Measurements from ENCODE around the gene KCNE1.
"Not testable (repeated sequence)": the region's sequence is repeated elsewhere in the genome, so short reads cannot be mapped to it uniquely, and the experiment has no call there.

Gene KCNE1

DNA sequence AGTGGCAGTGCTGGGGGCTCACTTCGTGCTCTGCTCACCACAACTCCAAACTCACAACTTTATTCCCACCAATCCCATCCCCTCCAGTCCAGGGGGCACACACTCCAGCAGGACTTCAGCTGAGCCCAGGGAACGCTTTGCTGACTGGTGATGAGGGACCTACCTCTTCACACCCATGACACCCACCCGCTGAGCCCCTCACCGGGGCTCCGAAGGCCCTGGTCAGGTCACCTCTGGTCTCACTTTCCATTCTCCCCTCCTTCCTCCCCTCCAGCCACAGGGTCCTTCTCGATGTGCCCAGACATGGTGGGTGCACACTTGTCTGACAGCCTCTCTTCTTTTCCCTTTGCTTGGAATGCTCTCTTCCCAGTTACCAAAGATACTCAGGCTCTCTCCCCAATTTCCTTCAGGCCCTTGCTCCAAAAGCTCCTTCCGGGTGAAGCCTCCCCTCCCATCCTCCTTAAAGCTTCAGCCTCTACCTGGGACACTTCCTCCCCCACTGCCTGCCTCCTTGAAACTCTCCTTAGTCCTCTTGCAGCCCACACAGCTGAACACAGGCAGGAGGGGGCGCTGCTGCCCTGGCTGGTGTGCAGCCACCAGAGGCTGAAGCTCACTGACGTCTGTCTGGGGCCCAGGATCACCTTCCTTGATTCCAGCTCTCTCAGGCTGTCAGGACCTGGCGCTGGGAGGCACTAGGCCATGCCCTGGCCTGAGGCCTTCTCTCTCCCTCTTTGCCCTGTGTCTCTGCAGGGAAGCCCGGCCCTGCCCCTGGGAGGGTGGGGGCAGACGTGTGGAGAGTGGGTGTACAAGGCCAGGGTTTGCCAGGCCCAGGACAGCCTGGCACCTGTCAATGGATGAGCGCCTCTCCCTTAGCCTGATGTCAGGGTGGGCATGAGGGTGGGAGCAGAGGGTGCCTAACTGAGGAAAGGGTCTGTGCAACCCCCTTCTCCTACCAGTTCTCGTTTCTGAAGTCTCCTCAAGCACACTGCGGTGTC, 1.6 kb downstream of the KCNE1 start:
- peak; percentile 21 to 24 for DNase-seq

DNA sequence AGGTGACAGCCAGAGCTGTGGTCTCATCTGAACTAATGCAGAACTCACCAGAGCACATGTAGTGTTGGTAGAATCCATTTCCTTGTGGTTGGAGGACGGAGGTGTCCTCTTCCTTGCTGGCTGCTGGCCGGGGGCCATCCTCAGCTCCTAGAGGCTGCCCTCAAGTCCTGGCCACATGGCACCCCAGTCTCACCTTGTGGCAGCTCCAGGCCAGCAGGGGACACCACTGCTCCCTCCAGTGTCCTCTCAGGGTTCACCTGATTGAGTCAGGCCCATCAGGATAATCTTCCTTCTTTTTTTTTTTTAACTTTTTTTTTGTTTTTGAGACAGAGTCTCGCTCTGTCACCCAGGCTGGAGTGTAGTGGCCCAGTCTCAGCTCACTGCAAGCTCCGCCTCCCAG, 2.9 kb downstream of the KCNE1 start:
- no peak for DNase-seq

GRCh38 chr21:34504595-34504994, 7.4 kb downstream of the KCNE1 start:
- no peak for DNase-seq

- no peak for DNase-seq
Measured at GRCh38 chr21:34502480-34503106, 9.4 kb downstream of the KCNE1 start.

- no peak for DNase-seq
Measured at GRCh38 chr21:34501716-34502115, 10.3 kb downstream of the KCNE1 start.

DNA sequence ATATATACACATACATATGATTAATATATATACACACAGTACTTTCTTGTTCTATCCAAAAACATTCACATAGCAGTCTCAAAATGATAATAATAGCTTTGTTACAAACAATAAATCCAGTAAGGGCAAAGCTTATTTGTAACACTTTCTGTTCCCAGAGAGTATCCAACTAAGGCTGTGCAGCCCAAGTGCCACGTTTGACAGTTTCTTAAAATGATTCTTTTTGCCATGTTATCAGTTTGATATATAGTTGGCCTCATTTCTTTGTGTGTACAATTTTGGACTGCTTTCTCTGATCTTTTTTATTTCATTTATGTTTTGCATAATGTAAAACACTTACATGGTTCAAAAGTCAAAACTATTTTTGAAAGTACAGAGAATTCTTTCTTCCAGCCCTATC, 11.8 kb downstream of the KCNE1 start:
- DNase-seq: no peak

DNA sequence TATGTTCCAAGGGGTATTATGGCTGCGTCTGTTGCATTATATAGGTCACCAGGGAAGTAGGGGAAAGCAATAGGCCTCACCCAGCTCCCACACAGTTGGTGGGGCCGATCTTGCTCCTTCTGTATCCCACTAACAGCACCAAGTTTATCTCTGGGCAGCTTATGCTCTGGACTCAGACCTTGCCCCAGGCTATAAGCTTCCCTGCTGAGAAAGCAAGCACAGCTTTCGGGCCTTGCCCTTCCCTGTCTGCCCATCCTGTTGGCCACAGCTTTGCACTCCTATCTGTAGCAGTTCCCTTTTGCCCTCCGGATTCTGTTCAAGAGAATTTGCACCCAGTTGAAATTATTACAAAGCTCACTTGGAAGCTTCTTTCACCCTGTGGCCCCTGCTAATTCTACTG, 12.9 kb downstream of the KCNE1 start:
- no peak for DNase-seq

DNA sequence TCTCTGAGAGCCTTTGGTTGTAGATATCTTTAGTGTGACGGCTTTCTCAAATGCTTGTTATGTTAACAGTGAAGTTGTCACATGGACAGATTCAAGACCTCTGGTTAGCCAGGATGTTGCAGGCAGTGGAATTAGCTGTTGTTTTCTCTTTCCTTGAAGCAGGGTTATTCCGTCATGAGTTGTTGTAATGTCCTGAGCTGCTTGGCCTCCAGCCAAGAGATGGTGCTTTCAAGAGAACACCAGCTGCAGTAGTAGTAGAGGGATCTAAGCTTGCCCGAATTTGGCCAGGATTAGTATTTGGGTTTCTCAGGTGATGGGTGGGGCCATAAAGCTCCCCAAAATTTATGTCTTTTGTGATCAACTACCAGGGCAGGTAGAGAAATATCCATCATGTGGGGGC, 13.4 kb downstream of the KCNE1 start:
- DNase-seq: no peak

GRCh38 chr21:34483854-34484253, 28.2 kb downstream of the KCNE1 start:
- not testable (repeated sequence) for DNase-seq

DNA sequence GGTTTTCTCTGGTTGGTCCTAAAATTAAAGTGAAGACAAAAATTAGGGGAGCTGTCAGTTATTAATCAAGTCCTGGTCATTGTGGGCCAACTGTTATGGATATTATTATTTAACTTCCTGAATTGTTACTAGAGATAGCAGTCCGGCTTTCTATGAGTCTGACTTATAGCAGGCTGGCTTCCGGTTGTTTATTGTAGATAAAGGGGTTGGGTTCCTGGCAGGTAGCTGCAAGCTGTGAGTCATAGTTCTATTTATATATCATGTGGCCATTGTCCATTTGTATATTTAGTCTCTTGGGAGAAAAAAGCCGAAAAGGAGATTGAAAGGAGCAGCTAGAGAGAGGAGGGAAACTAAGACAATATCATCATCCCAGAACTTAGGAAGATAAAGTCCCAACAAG, 28.6 kb downstream of the KCNE1 start:
- not testable (repeated sequence) for DNase-seq

DNA sequence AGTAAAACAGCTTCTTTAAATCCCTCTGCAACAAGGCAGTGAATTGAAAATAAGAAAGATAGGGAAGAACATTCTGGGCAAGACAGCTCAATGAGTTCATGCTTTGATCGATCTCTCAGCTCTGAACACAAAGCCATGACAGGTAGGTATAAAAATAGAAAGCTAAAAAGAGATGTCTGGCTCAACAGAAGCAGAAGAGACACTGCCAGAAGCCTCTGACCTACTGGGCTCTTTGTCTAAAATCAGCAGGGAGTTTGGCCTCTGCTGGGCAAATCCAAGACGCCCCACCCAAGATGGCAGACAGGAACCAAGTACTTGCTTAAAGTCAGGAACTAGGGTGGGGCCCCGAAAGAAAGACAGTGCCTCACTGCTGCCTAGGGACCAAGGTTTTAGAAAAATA, 44.7 kb downstream of the KCNE1 start:
- DNase-seq: not testable (repeated sequence)

DNA sequence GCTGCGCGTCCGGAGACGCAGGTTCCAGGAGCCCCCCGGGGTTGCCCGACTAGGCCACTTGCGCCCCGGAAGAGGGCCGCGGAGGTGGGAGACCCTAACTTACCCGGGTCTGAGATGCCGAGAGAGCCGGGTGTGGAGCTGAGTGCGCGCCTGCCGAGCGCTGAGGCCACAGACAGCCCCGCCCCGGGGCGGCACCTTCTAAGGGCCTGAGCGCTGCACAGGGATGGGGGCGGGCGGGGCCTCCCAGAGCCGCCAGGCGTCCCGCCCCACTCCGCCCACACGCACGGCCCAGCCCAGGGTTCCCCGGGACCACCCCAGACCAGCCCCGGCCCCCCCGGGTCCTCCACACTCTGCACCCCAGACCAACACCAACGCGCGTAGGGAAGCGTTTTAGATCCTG, 52.6 kb downstream of the KCNE1 start:
- DNase-seq: not testable (repeated sequence)

- not testable (repeated sequence) for DNase-seq
Measured at GRCh38 chr21:34458266-34458665, 53.7 kb downstream of the KCNE1 start.

DNA sequence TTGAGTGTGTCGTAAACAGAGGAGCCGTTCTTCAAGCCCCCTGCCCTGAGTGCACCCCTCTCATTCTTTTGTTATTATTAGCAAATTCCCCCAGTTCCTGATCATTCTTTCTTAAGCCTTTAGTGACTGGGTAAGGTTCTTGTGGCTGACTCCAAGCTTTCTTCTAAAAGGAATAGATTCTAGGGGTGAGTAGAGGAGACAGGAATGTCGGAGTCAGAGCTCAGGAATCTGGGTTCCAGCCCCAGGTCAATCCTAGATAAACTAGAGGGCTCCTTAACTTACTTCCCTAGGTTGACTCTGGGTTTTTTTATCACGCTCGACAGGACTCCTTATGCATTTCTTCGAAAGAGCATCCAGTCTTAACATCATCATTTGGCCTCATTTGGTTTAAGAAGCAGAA, 55.8 kb downstream of the KCNE1 start:
- DNase-seq: not testable (repeated sequence)

DNA sequence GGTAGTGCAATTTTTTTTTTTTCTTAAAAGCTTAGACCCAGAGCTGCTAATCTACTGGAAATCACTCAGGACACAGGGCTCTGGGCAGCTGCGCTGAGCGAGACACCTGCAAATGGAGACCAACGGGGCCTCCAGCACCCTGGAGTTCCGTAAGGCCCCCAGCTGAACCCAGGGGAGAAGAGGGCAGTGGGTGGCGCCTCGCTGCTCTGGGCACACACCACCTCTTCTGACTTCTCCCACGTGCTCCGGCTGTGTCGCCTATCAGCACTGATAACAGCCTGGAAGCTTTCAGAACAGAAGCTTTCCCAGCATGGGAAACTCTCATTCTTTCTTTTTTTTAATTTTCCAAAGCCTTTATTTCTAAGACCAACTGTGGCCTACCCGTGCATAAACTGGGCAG, 56.4 kb downstream of the KCNE1 start:
- DNase-seq: not testable (repeated sequence)

DNA sequence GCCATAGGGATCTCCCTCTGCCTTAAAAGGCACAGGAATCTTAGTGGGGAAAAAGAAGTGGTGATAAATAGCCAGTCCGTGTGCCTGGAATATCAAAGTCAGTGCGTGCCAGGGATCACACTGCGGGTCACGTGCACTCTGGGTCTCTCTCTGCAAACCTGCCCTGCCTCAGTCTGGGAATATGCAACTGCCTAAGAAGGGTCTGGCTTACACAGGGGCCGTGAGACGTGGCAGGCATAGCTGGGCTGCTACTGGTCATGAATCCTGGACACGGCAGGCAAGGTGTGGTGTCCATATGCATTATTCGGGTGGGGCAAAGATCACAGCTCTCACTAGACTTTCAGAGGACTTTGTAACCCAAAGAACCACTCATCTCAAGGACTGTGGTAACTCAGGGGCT, 65.0 kb downstream of the KCNE1 start:
- DNase-seq: not testable (repeated sequence)

GRCh38 chr21:34443486-34443885, 68.5 kb downstream of the KCNE1 start:
- DNase-seq: not testable (repeated sequence)

GRCh38 chr21:34429710-34430109, 82.3 kb downstream of the KCNE1 start:
- not testable (repeated sequence) for DNase-seq

- not testable (repeated sequence) for DNase-seq
Measured at GRCh38 chr21:34428441-34428840, 83.6 kb downstream of the KCNE1 start.

DNA sequence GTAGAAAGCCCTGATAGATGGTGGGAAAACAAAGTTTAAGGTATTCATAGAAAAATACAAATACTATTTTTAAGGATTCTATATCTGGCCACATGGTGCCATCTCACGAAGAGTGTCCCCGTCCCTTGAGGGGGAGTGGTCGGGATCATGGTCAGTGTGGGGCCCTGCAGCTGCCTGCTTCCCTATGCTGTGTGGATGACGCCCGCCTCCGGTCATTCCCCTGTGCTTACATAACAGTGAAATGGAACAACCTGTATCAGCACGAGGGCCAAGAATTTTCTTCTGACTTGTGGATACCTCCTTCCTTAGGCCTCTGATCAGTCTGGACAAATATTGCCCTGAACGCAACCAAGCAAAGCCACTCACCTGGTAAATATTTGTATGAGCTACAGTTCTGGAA, 84.7 kb downstream of the KCNE1 start:
- not testable (repeated sequence) for DNase-seq

DNA sequence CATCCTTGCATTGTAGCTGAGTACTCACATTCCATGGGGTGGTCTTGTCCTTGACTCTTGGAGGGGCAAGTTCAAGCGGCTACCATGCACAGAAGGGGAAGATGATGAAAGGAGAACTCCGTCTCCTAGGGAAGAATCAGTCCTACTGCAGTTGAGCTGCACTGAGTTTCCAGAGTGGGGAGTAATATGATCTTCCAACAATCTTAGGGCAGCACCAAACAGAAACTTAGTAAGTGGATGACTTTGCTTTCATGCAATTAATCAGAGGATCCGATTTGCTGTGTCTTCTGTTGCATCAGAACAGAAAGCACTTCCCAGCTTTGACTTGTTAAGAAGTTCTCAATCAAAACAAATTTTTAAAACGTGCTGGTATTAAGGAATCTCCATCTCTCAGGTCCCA, 88.2 kb downstream of the KCNE1 start, which contains the start of gene SMIM34:
TSS of gene SMIM34 (minus strand) at position 147 of the 400 bp plus-strand sequence. CDS start at position 35, 112 bp downstream.
- DNase-seq: not testable (repeated sequence)

DNA sequence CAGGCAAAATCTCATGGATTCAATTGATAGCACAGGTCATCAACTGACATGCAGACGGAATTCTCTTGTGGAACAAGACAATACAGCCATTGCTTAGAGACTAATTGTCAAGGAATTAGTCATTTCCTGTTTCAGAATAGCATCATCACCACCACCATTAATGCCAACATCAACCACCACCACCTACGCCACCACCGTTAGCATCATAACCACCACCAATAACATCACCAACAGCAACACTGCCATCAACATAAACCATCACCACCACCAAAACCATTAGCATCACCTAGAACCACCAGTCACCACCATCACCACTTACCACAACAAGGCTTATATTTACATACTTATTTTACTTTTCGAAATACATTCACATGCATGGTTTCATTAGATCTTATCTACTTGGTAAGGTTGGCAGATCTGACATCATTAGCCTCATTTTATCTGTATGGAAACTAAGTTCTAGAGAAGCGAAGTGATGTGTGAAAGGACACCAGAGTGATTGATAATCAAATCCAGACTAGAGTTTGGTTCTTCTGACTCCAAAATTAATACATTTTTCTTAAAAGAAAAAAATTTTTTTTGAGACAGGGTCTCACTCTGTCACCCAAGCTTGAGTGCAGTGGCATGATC, 94.4 kb downstream of the KCNE1 start:
- DNase-seq: not testable (repeated sequence)

- DNase-seq: not testable (repeated sequence)
Measured at GRCh38 chr21:34407294-34407693, 104.7 kb downstream of the KCNE1 start.
